ENCODE data around the gene LIPJ. TPM values are rescaled to one million over a fixed set of nuclear protein-coding genes. Genes with fewer than 3 reads are reported as not detected.

LIPJ gene
- polyA plus RNA-seq, 2 of the 4 experiments (the other 2 are of a cell fraction): not detected

Small RNA genes lying within 50 kb of the gene (small RNA-seq; reads per million reads assigned to genes)
- gene RF00019: 0 reads per million in 6 experiments

Other genes with a start within 250 kb of the LIPJ start
- gene RNLS, start 3.4 kb upstream of the LIPJ start, polyA plus RNA-seq (2011; rRNA removed): 16.8 and 20.0 TPM in 2 replicates
- 11.7 to 13.2 TPM (median 11.7 TPM) in 3 replicates for gene RNLS, start 3.4 kb upstream of the LIPJ start, polyA plus RNA-seq (2017; fragmentation: RNase III; extraction: RNeasy Plus Mini Kit Qiagen cat#74134 plus additional on column Dnase treatment)
- gene LIPF, start 77.7 kb downstream of the LIPJ start, polyA plus RNA-seq (2011; rRNA removed): not detected in 2 replicates
- gene LIPF, start 77.7 kb downstream of the LIPJ start, polyA plus RNA-seq (2017; fragmentation: RNase III; extraction: RNeasy Plus Mini Kit Qiagen cat#74134 plus additional on column Dnase treatment): not detected in 3 replicates
- 0.05 TPM in 1 of 2 replicates, not detected in the other for gene LIPK, start 119.5 kb downstream of the LIPJ start, polyA plus RNA-seq (2011; rRNA removed)
- gene LIPK, start 119.5 kb downstream of the LIPJ start, polyA plus RNA-seq (2017; fragmentation: RNase III; extraction: RNeasy Plus Mini Kit Qiagen cat#74134 plus additional on column Dnase treatment): not detected in 3 replicates
- gene LIPN, start 173.3 kb downstream of the LIPJ start, polyA plus RNA-seq (2011; rRNA removed): not detected in 2 replicates
- not detected in 3 replicates for gene LIPN, start 173.3 kb downstream of the LIPJ start, polyA plus RNA-seq (2017; fragmentation: RNase III; extraction: RNeasy Plus Mini Kit Qiagen cat#74134 plus additional on column Dnase treatment)
- not detected in 2 replicates for gene LIPM, start 216.0 kb downstream of the LIPJ start, polyA plus RNA-seq (2011; rRNA removed)
- not detected in 3 replicates for gene LIPM, start 216.0 kb downstream of the LIPJ start, polyA plus RNA-seq (2017; fragmentation: RNase III; extraction: RNeasy Plus Mini Kit Qiagen cat#74134 plus additional on column Dnase treatment)